H1 (cell line): ENCODE data around the gene RBSN.

Experiments used
- CTCF ChIP-seq, 3 experiments: IDR thresholded peaks; 1 replicate in 2 of 3; 2 replicates in 1 of 3; pipeline versions ENCODE4 v1.5.1 to v1.6.1; 2011; ENCODE audit warnings: low read length in 3 of 3, mild to moderate bottlenecking in 3 of 3, inconsistent platforms in 2 of 3, low read depth in 1 of 3, moderate library complexity in 1 of 3; ENCODE audit not compliant: insufficient read depth in 1 of 3; ENCODE audit errors: control extremely low read depth in 1 of 3
- GABPA ChIP-seq: IDR thresholded peaks from 2 replicates; pipeline ENCODE4 v1.6.1; 2011; ENCODE audit warnings: mild to moderate bottlenecking, low read length, moderate library complexity, borderline replicate concordance; ENCODE audit not compliant: insufficient read depth
- POLR2AphosphoS5 ChIP-seq: IDR thresholded peaks from 2 replicates; pipeline ENCODE4 v1.6.1; 2011; ENCODE audit warnings: low read depth, low read length
- SUZ12 ChIP-seq: fragments of 200-600 bp; sonication (generic); IDR thresholded peaks from 2 replicates; pipeline ENCODE4 v1.6.1; 2012; ENCODE audit warnings: mild to moderate bottlenecking, inconsistent platforms, low read length, moderate library complexity, mixed read lengths
- YY1 ChIP-seq: IDR thresholded peaks from 2 replicates; pipeline ENCODE4 v1.6.1; 2011; ENCODE audit warnings: low read depth, mild to moderate bottlenecking, low read length

- TF ChIP-seq POLR2AphosphoS5 (peak; percentile 30; the same call in 1 of the 2 replicates), YY1 (no peak), SUZ12 (no peak), CTCF (IDR thresholded peaks at IDR 0.05; ENCODE audit: control extremely low read depth in 1 of 3, insufficient read depth in 1 of 3, low read depth in 1 of 3, low read length in 3 of 3) (no peak), GABPA (no peak)
Measured at GRCh38 chr3:15041950-15042349, 57.0 kb downstream of the RBSN start.
